Mononuclear cell (primary cell): Measurements from ENCODE around the gene ATP6V1F. TPM values are rescaled to one million over a fixed set of nuclear protein-coding genes. Genes with fewer than 3 reads are reported as not detected.
"Not testable (repeated sequence)": the region's sequence is repeated elsewhere in the genome, so short reads cannot be mapped to it uniquely, and the experiment has no call there.

Experiments
- H3K27me3 ChIP-seq: 2 replicates; pipeline ENCODE4 v1.6.0; 2011; ENCODE audit warnings: low read length, control low read depth; ENCODE audit not compliant: insufficient read depth
- H3K4me1 ChIP-seq: 2 replicates; pipeline ENCODE4 v1.5.1; 2011; ENCODE audit warnings: mild to moderate bottlenecking, low read length, control low read depth; ENCODE audit not compliant: insufficient read depth
- H3K4me3 ChIP-seq: 2 replicates; pipeline ENCODE4 v1.5.1; 2011; ENCODE audit warnings: mild to moderate bottlenecking, low read length, moderate library complexity
- H3K9me3 ChIP-seq: 2 replicates; pipeline ENCODE4 v1.5.1; 2011; ENCODE audit warnings: low read depth, mild to moderate bottlenecking, control low read depth, low read length
- total RNA-seq: library from RNA; depleted of rRNA; stranded (reverse); fragments of >200 nt; gene quantifications from one replicate; pipeline ENCODE4 v1.2.3, GENCODE V29; 2012

Gene ATP6V1F
- total RNA-seq, 1 donor: 87.9 TPM

- no peaks in the 10 kb centered on the region for H3K27me3 ChIP-seq
- peaks cover 10% of the 10 kb centered on the region for H3K9me3 ChIP-seq
- no peak overlapping the region for H3K4me3 ChIP-seq
- no peaks in the 10 kb centered on the region for H3K4me1 ChIP-seq
These were observed 41.1 kb downstream of the ATP6V1F start for GRCh38 chr7:128903621-128904361.

GRCh38 chr7:128904381-128905197, 41.9 kb downstream of the ATP6V1F start:
- Histone ChIP-seq H3K4me3 (no peak overlapping the region), H3K4me1 (no peaks in the 10 kb centered on the region), H3K9me3 (peaks cover 2% of the 10 kb centered on the region), H3K27me3 (peaks cover 6% of the 10 kb centered on the region)

GRCh38 chr7:128906001-128906765, 43.5 kb downstream of the ATP6V1F start:
- peaks cover 20% of the 10 kb centered on the region for H3K27me3 ChIP-seq
- no peaks in the 10 kb centered on the region for H3K9me3 ChIP-seq
- H3K4me3 ChIP-seq: no peak overlapping the region
- no peaks in the 10 kb centered on the region for H3K4me1 ChIP-seq

GRCh38 chr7:128906766-128907559, 44.3 kb downstream of the ATP6V1F start:
- peaks cover 20% of the 10 kb centered on the region for H3K27me3 ChIP-seq

GRCh38 chr7:128908750-128909624, 46.3 kb downstream of the ATP6V1F start:
- no peaks in the 10 kb centered on the region for H3K9me3 ChIP-seq
- peaks cover 21% of the 10 kb centered on the region for H3K27me3 ChIP-seq
- H3K4me1 ChIP-seq: no peaks in the 10 kb centered on the region
- no peak overlapping the region for H3K4me3 ChIP-seq

More at GRCh38 chr7:128906766-128907559, 44.3 kb downstream of the ATP6V1F start:
- no peaks in the 10 kb centered on the region for H3K9me3 ChIP-seq
- H3K4me1 ChIP-seq: no peaks in the 10 kb centered on the region
- no peak overlapping the region for H3K4me3 ChIP-seq

- no peaks in the 10 kb centered on the region for H3K9me3 ChIP-seq
- H3K4me3 ChIP-seq: no peak overlapping the region
- H3K27me3 ChIP-seq: peaks cover 29% of the 10 kb centered on the region
These were observed 47.2 kb downstream of the ATP6V1F start for GRCh38 chr7:128909625-128910568.

GRCh38 chr7:128910569-128910945, 47.9 kb downstream of the ATP6V1F start, which contains the start of gene KCP:
KCP (minus strand) TSS chr7:128910709; CDS start chr7:128910676, 33 bp downstream.
- Histone ChIP-seq H3K4me3 (no peak within 1 kb of the TSS), H3K9me3 (no peaks in the 10 kb centered on the region), H3K27me3 (peaks cover 31% of the 10 kb centered on the region), H3K4me1 (peaks cover 4% of the 10 kb centered on the region)

More at GRCh38 chr7:128909625-128910568, 47.2 kb downstream of the ATP6V1F start:
- H3K4me1 ChIP-seq: no peaks in the 10 kb centered on the region

- Histone ChIP-seq H3K4me1 (peaks cover 4% of the 10 kb centered on the region), H3K27me3 (peaks cover 34% of the 10 kb centered on the region), H3K4me3 (no peak overlapping the region), H3K9me3 (no peaks in the 10 kb centered on the region)
These were observed 48.9 kb downstream of the ATP6V1F start for GRCh38 chr7:128911423-128912031.

- Histone ChIP-seq H3K4me3 (no peak overlapping the region), H3K27me3 (peaks cover 34% of the 10 kb centered on the region), H3K9me3 (no peaks in the 10 kb centered on the region), H3K4me1 (peaks cover 4% of the 10 kb centered on the region)
These were observed 49.6 kb downstream of the ATP6V1F start for GRCh38 chr7:128912281-128912680.

- H3K4me3 ChIP-seq, H3K9me3 ChIP-seq, H3K4me1 ChIP-seq: not testable (repeated sequence)
- H3K27me3 ChIP-seq: peaks cover 34% of the 10 kb centered on the region
These were observed 50.2 kb downstream of the ATP6V1F start for GRCh38 chr7:128912709-128913495.

GRCh38 chr7:128913870-128914565, 51.4 kb downstream of the ATP6V1F start:
- H3K9me3 ChIP-seq: no peaks in the 10 kb centered on the region
- no peak overlapping the region for H3K4me3 ChIP-seq
- peaks cover 4% of the 10 kb centered on the region for H3K4me1 ChIP-seq
- H3K27me3 ChIP-seq: peaks cover 34% of the 10 kb centered on the region
